ENCODE measurements around the gene RASA1.

RASA1 gene

GRCh38 chr5:87403899-87404298, 136.2 kb downstream of the RASA1 start:
- no peak for DNase-seq (ENCODE audit: low spot score)

GRCh38 chr5:87404359-87404758, 136.7 kb downstream of the RASA1 start:
- no peak for DNase-seq (ENCODE audit: low spot score)

GRCh38 chr5:87405472-87406155, 137.9 kb downstream of the RASA1 start:
- no peak for DNase-seq (ENCODE audit: low spot score)

- DNase-seq (ENCODE audit: low spot score): no peak
Measured at GRCh38 chr5:87408204-87408603, 140.5 kb downstream of the RASA1 start.

- no peak for DNase-seq (ENCODE audit: low spot score)
Measured at GRCh38 chr5:87410931-87411330, 143.2 kb downstream of the RASA1 start.

- DNase-seq (ENCODE audit: low spot score): no peak
Measured at GRCh38 chr5:87411586-87411972, 143.9 kb downstream of the RASA1 start.

- DNase-seq (ENCODE audit: low spot score): peak; percentile 67
Measured at GRCh38 chr5:87411973-87412629, 144.4 kb downstream of the RASA1 start.

- peak; percentile 96 for DNase-seq (ENCODE audit: low spot score)
Measured at GRCh38 chr5:87412630-87413342, 145.1 kb downstream of the RASA1 start, which contains the start of gene CCNH. CCNH (minus strand) TSS chr5:87412930; CDS start chr5:87412794, 136 bp downstream.

- DNase-seq (ENCODE audit: low spot score): no peak
Measured at GRCh38 chr5:87413343-87413645, 145.6 kb downstream of the RASA1 start.

- DNase-seq (ENCODE audit: low spot score): no peak
Measured at GRCh38 chr5:87418506-87418905, 150.8 kb downstream of the RASA1 start.

- no peak for DNase-seq (ENCODE audit: low spot score)
Measured at GRCh38 chr5:87421307-87421706, 153.6 kb downstream of the RASA1 start.

- DNase-seq (ENCODE audit: low spot score): no peak
Measured at GRCh38 chr5:87423755-87424154, 156.1 kb downstream of the RASA1 start.

GRCh38 chr5:87430863-87431457, 163.3 kb downstream of the RASA1 start:
- DNase-seq (ENCODE audit: low spot score): no peak

GRCh38 chr5:87432460-87432859, 164.8 kb downstream of the RASA1 start:
- no peak for DNase-seq (ENCODE audit: low spot score)

- DNase-seq (ENCODE audit: low spot score): no peak
Measured at GRCh38 chr5:87433945-87434344, 166.3 kb downstream of the RASA1 start.

GRCh38 chr5:87434461-87434860, 166.8 kb downstream of the RASA1 start:
- no peak for DNase-seq (ENCODE audit: low spot score)

- no peak for DNase-seq (ENCODE audit: low spot score)
Measured at GRCh38 chr5:87435144-87435694, 167.5 kb downstream of the RASA1 start.

- no peak for DNase-seq (ENCODE audit: low spot score)
Measured at GRCh38 chr5:87437724-87438123, 170.0 kb downstream of the RASA1 start.

- no peak for DNase-seq (ENCODE audit: low spot score)
Measured at GRCh38 chr5:87438231-87438630, 170.5 kb downstream of the RASA1 start.
